Measurements from ENCODE around the gene UNC79.
"Not testable (repeated sequence)": the region's sequence is repeated elsewhere in the genome, so short reads cannot be mapped to it uniquely, and the experiment has no call there.

The UNC79 gene

GRCh38 chr14:93430315-93431035 is at the start of gene UNC79:
UNC79 (plus strand) TSS chr14:93430939; CDS start chr14:93431030, 91 bp downstream.
- peak in 52 of 56 donors; percentile 9 to 79 (median 58) for DNase-seq

- DNase-seq, result no peak
These were observed 49.1 kb upstream of the UNC79 start for GRCh38 chr14:93381644-93382043.

GRCh38 chr14:93384256-93384655 is 46.5 kb upstream of the UNC79 start:
- DNase-seq, result peak in 1 of 56 donors; percentile 74

- DNase-seq, result no peak
These were observed 35.5 kb upstream of the UNC79 start for GRCh38 chr14:93395231-93395630.

- no peak for DNase-seq
These were observed 34.3 kb upstream of the UNC79 start for GRCh38 chr14:93396456-93396855.

GRCh38 chr14:93398491-93398890 is 32.2 kb upstream of the UNC79 start:
- DNase-seq, result no peak

GRCh38 chr14:93402951-93403350 is 27.8 kb upstream of the UNC79 start:
- DNase-seq, result no peak

- DNase-seq, result no peak
These were observed 20.7 kb upstream of the UNC79 start for GRCh38 chr14:93410021-93410420.

GRCh38 chr14:93410893-93411292 is 19.8 kb upstream of the UNC79 start:
- no peak for DNase-seq

- DNase-seq, result not testable (repeated sequence)
These were observed 5.6 kb upstream of the UNC79 start for GRCh38 chr14:93425136-93425535.

- DNase-seq, result no peak
These were observed 4.0 kb upstream of the UNC79 start for GRCh38 chr14:93426750-93427149.

- peak in 52 of 56 donors; percentile 20 to 83 (median 61) for DNase-seq
These were observed 414 bp downstream of the UNC79 start for GRCh38 chr14:93431036-93431670.

- DNase-seq, result no peak
These were observed 23.5 kb downstream of the UNC79 start for GRCh38 chr14:93454224-93454623.

GRCh38 chr14:93456356-93456755 is 25.6 kb downstream of the UNC79 start:
- no peak for DNase-seq

- no peak for DNase-seq
These were observed 27.5 kb downstream of the UNC79 start for GRCh38 chr14:93458234-93458633.

- DNase-seq, result no peak
These were observed 31.7 kb downstream of the UNC79 start for GRCh38 chr14:93462479-93462878.

- no peak for DNase-seq
These were observed 33.5 kb downstream of the UNC79 start for GRCh38 chr14:93464271-93464670.

GRCh38 chr14:93475471-93475870 is 44.7 kb downstream of the UNC79 start:
- no peak for DNase-seq

GRCh38 chr14:93476305-93476704 is 45.6 kb downstream of the UNC79 start:
- no peak for DNase-seq

- DNase-seq, result not testable (repeated sequence)
These were observed 48.3 kb downstream of the UNC79 start for GRCh38 chr14:93479074-93479473.

- no peak for DNase-seq
These were observed 50.1 kb downstream of the UNC79 start for GRCh38 chr14:93480867-93481266.

- DNase-seq, result no peak
These were observed 51.0 kb downstream of the UNC79 start for GRCh38 chr14:93481758-93482157.

GRCh38 chr14:93490001-93490400 is 59.3 kb downstream of the UNC79 start:
- DNase-seq, result no peak

Data from amygdala (tissue), 56 donors.